KMS-11 (cell line): Measurements from ENCODE around the gene CENPN.

Experiments
- H2AFZ ChIP-seq: fragments of 200-600 bp; sonication (generic); 2 replicates; pipeline ENCODE4 v1.6.1; 2016; ENCODE audit warnings: antibody characterized with exemption, mixed run types, low read depth
- H3K27ac ChIP-seq: fragments of 200-600 bp; sonication (generic); 2 replicates; pipeline ENCODE4 v1.6.1; 2016; ENCODE audit warnings: mild to moderate bottlenecking, mixed run types
- H3K27me3 ChIP-seq: fragments of 200-600 bp; sonication (generic); 2 replicates; pipeline ENCODE4 v1.6.1; 2017; ENCODE audit warnings: mild to moderate bottlenecking, low read depth, mixed run types, moderate library complexity; ENCODE audit not compliant: insufficient read depth
- H3K36me3 ChIP-seq: fragments of 200-600 bp; sonication (generic); 2 replicates; pipeline ENCODE4 v1.6.1; 2017; ENCODE audit warnings: mild to moderate bottlenecking, mixed run types; ENCODE audit not compliant: insufficient read depth
- H3K4me1 ChIP-seq: fragments of 200-600 bp; sonication (generic); 2 replicates; pipeline ENCODE4 v1.6.1; 2016; ENCODE audit warnings: mild to moderate bottlenecking, low read depth, mixed run types; ENCODE audit not compliant: poor library complexity, severe bottlenecking
- H3K4me2 ChIP-seq: fragments of 200-600 bp; sonication (generic); 2 replicates; pipeline ENCODE4 v1.7.0; 2016; ENCODE audit warnings: mild to moderate bottlenecking, mixed run types
- H3K4me3 ChIP-seq: fragments of 200-600 bp; sonication (generic); IDR thresholded peaks from 2 replicates; pipeline ENCODE4 v1.6.1; 2017; ENCODE audit warnings: low read depth, low read length, mixed read lengths; ENCODE audit not compliant: insufficient read depth
- H3K79me2 ChIP-seq: fragments of 200-600 bp; sonication (generic); 2 replicates; pipeline ENCODE4 v1.6.1; 2016; ENCODE audit warnings: low read depth, mixed run types; ENCODE audit not compliant: insufficient read depth
- H3K9ac ChIP-seq: fragments of 200-600 bp; sonication (generic); 2 replicates; pipeline ENCODE4 v1.6.1; 2016; ENCODE audit warnings: mild to moderate bottlenecking, mixed run types
- H4K20me1 ChIP-seq: fragments of 200-600 bp; sonication (generic); 2 replicates; pipeline ENCODE4 v1.6.1; 2016; ENCODE audit warnings: mild to moderate bottlenecking, mixed run types; ENCODE audit not compliant: insufficient read depth
- TF ChIP-seq, protein P1 (sequence below): fragments of 200-600 bp; sonication (generic); conservative IDR thresholded peaks from 2 replicates; pipeline ENCODE4 v1.6.1; 2017; ENCODE audit warnings: low read depth, mild to moderate bottlenecking, antibody characterized with exemption, low read length, moderate library complexity, mixed read lengths

Gene CENPN

DNA sequence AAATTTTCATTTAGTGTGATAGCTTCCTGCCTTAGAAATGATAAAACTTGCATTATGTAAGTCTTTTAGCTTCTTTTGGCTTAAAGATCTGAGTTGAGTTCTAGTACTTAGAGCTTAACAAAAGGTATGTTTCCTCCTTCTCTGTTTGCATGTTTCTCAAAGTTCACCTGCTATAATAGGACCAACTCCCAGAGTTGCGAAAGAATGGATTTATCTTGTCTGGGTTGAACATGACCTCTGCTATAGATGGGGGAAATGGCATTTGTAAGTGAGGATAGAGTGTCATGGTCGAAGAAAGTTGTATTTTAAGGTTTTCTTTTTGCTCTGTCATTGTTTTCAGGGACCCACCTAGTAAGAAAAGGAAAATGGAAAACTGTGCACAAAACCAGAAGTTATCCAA, 35.8 kb downstream of the CENPN start:
- H3K4me3 ChIP-seq: no peak overlapping the region
- no peak overlapping the region for H3K9ac ChIP-seq
- no peak overlapping the region for H3K27ac ChIP-seq
- H3K4me2 ChIP-seq: no peak overlapping the region
- no peak overlapping the region for H2AFZ ChIP-seq
- TF ChIP-seq, protein P1, sequence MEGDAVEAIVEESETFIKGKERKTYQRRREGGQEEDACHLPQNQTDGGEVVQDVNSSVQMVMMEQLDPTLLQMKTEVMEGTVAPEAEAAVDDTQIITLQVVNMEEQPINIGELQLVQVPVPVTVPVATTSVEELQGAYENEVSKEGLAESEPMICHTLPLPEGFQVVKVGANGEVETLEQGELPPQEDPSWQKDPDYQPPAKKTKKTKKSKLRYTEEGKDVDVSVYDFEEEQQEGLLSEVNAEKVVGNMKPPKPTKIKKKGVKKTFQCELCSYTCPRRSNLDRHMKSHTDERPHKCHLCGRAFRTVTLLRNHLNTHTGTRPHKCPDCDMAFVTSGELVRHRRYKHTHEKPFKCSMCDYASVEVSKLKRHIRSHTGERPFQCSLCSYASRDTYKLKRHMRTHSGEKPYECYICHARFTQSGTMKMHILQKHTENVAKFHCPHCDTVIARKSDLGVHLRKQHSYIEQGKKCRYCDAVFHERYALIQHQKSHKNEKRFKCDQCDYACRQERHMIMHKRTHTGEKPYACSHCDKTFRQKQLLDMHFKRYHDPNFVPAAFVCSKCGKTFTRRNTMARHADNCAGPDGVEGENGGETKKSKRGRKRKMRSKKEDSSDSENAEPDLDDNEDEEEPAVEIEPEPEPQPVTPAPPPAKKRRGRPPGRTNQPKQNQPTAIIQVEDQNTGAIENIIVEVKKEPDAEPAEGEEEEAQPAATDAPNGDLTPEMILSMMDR: no peak
- no peaks in the 10 kb centered on the region for H3K4me1 ChIP-seq
- no peaks in the 10 kb centered on the region for H3K27me3 ChIP-seq
- no peaks in the 10 kb centered on the region for H4K20me1 ChIP-seq
- H3K79me2 ChIP-seq: peaks cover 11% of the 10 kb centered on the region; the same call in 1 of the 2 replicates
- H3K36me3 ChIP-seq: peaks cover 6% of the 10 kb centered on the region; the same call in 1 of the 2 replicates

- Histone ChIP-seq H3K27me3 (no peaks in the 10 kb centered on the region), H3K36me3 (no peaks in the 10 kb centered on the region), H3K4me2 (no peak overlapping the region), H3K4me3 (no peak overlapping the region), H4K20me1 (no peaks in the 10 kb centered on the region), H3K27ac (no peak overlapping the region), H2AFZ (no peak overlapping the region), H3K4me1 (no peaks in the 10 kb centered on the region), H3K9ac (no peak overlapping the region), H3K79me2 (no peaks in the 10 kb centered on the region)
- TF ChIP-seq, protein P1: no peak
Measured at GRCh38 chr16:81053761-81054160, 46.7 kb downstream of the CENPN start.

- Histone ChIP-seq H3K79me2 (no peaks in the 10 kb centered on the region), H3K27ac (no peak overlapping the region), H3K36me3 (no peaks in the 10 kb centered on the region), H3K4me1 (no peaks in the 10 kb centered on the region), H3K4me3 (no peak overlapping the region), H3K27me3 (no peaks in the 10 kb centered on the region), H4K20me1 (no peaks in the 10 kb centered on the region), H2AFZ (no peak overlapping the region), H3K4me2 (no peak overlapping the region), H3K9ac (no peak overlapping the region)
- TF ChIP-seq, protein P1: no peak
Measured at GRCh38 chr16:81060576-81061306, 53.7 kb downstream of the CENPN start.

- no peak overlapping the region for H3K4me3 ChIP-seq
- TF ChIP-seq, protein P1: no peak
- H3K27me3 ChIP-seq: no peaks in the 10 kb centered on the region
- H4K20me1 ChIP-seq: no peaks in the 10 kb centered on the region
- H3K36me3 ChIP-seq: no peaks in the 10 kb centered on the region
- H3K4me2 ChIP-seq: no peak overlapping the region
- no peaks in the 10 kb centered on the region for H3K4me1 ChIP-seq
- H3K27ac ChIP-seq: no peak overlapping the region
- no peak overlapping the region for H2AFZ ChIP-seq
- no peaks in the 10 kb centered on the region for H3K79me2 ChIP-seq
- no peak overlapping the region for H3K9ac ChIP-seq
Measured at GRCh38 chr16:81061307-81061640, 54.3 kb downstream of the CENPN start.
